Muscle of leg (tissue), 11 donors: ENCODE measurements around the gene CPLX4. TPM values are rescaled to one million over a fixed set of nuclear protein-coding genes. Genes with fewer than 3 reads are reported as not detected.
"Not testable (repeated sequence)": the region's sequence is repeated elsewhere in the genome, so short reads cannot be mapped to it uniquely, and the experiment has no call there.

Experiments
- DNase-seq: peaks from one replicate; pipeline ENCODE4 v3.0.0; 2013
- H3K27ac ChIP-seq: one replicate; pipeline ENCODE4 v1.5.1; 2013; ENCODE audit warnings: mild to moderate bottlenecking, low read length, control low read depth
- H3K27me3 ChIP-seq: one replicate; pipeline ENCODE4 v1.6.1; 2013; ENCODE audit warnings: low read length; ENCODE audit not compliant: control insufficient read depth, insufficient read depth
- H3K36me3 ChIP-seq: one replicate; pipeline ENCODE4 v1.6.1; 2013; ENCODE audit warnings: low read length; ENCODE audit not compliant: control insufficient read depth, insufficient read depth
- H3K4me1 ChIP-seq: one replicate; pipeline ENCODE4 v1.6.1; 2013; ENCODE audit warnings: low read length; ENCODE audit not compliant: control insufficient read depth, insufficient read depth
- H3K4me3 ChIP-seq: one replicate; pipeline ENCODE4 v1.5.1; 2013; ENCODE audit warnings: low read length, control low read depth
- H3K9me3 ChIP-seq: replicated peaks from 2 replicates; pipeline ENCODE4 v1.6.1; 2013; ENCODE audit warnings: low read depth, low read length; ENCODE audit not compliant: control insufficient read depth
- WGBS: methylation state at CpG from one replicate; pipeline ENCODE4 v1.1.5; 2013; ENCODE audit warnings: missing lambda C conversion rate; ENCODE audit not compliant: insufficient coverage; 5-methylcytosine and 5-hydroxymethylcytosine counted together
- polyA plus RNA-seq, 8 donors: library from polyadenylated mRNA; unstranded; fragments of 120-200 nt; gene quantifications; one replicate each; pipeline versions ENCODE4 v1.2.1 to v1.2.3, GENCODE V29; 2013; ENCODE audit warnings: inconsistent platforms in 1 of 8, low replicate concordance in 1 of 8; ENCODE audit not compliant: insufficient read length in 8 of 8, insufficient read depth in 1 of 8
- total RNA-seq: library from RNA; stranded (reverse); fragments of 120-200 nt; gene quantifications from one replicate; pipeline ENCODE4 v1.2.4, GENCODE V29; 2013

The CPLX4 gene
- total and polyA plus RNA-seq, 9 donors = not detected

DNA sequence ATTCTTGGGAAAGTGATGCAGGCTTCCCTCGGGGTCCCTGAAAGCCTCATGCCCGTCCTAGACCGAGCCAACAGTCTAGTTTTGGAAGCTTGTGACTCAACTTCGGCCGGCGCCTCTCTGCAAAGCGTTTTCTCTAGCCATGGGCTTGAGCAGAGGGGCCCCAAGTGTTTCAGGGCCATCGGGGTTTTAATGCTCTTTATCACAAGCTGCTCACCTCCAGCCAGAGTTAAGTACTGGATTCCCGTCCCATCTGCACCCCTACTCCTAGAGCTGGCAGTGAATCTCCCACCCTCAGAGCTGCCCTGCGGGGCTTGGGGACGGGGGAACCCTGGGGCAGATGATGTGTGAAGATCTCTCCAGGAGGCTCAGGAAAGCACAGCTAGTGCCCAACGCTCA is 52.5 kb downstream of the CPLX4 start:
- Histone ChIP-seq H3K9me3 (no peaks in the 10 kb centered on the region), H3K27me3 (peaks cover 77% of the 10 kb centered on the region), H3K4me3 (no peak overlapping the region), H3K27ac (no peak overlapping the region), H3K36me3 (no peaks in the 10 kb centered on the region), H3K4me1 (peaks cover 14% of the 10 kb centered on the region)
- WGBS = 6% methylated on average over 9 of the region's 12 CpGs
- no peak for DNase-seq

DNA sequence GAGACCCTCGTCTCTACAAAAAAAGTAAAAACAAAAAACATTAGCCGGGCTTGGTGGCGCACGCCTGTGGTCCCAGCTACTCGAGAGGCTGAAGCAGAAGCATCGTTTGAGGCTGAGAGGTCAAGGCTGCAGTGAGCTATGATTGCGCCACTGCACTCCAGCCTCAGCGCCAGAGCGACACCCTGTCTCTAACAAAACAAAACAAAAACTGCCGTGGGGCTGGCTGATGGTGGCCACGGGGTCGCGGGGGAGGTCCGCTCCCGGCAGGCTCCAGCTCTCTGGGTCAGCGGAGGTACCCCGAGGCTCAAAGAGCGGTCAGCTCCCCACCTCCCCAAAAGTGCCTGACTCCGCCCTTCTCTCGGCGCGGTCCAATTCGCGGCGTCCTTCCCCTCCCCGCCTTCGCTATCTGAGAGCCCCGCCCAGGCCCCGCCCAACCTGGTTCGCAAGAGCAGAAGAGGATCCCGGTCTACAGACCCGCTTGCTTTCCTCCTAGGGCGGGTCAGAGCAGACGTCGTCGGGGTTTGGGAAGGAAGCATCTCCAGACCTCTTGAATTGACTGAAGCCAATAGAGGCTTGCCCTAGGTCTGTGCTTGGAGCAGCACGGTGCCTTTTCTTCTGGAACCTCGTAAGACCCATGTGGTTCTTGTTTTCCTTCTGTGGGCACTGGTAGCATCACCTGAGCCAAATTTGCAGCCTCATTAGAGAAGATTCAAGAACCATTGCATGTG is 53.0 kb downstream of the CPLX4 start:
- Histone ChIP-seq H3K27me3 (peaks cover 72% of the 10 kb centered on the region), H3K9me3 (no peaks in the 10 kb centered on the region), H3K36me3 (no peaks in the 10 kb centered on the region), H3K4me1 (peaks cover 14% of the 10 kb centered on the region), H3K27ac (no peak overlapping the region), H3K4me3 (peak overlapping the region; percentile 19)
- WGBS = 2% methylated on average over 28 of the region's 38 CpGs
- DNase-seq = no peak

DNA sequence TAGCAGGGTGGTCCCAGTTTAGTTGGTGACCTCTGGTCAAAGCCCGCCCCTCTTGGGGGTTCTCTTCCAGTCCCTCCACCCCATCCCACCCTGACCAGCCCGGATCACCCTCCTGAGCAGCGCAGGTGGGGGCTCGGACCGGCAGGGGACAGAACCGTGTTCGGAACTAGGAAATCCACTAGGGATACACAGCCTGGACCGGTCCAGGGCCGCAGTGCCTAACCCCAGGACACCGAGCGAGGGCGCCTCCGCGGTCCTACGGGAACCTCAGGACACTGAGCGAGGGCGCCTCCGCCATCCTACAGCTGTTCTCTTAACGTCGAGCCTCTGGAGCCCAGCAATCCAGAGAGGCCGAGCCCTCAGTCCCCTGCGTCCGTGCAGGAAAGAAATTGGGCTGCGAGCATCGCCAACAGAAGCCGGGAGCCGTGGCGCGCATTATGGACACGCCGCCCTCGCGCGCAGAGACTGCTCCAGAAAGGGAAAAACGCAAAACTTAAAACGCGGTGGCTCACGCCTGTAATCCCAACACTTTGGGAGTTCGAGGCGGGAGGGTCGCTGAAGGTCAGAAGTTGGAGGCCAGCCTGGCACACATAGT is 53.7 kb downstream of the CPLX4 start:
- Histone ChIP-seq H3K36me3 (no peaks in the 10 kb centered on the region), H3K4me1 (peaks cover 14% of the 10 kb centered on the region), H3K27ac (no peak overlapping the region), H3K27me3 (peaks cover 68% of the 10 kb centered on the region), H3K4me3 (no peak overlapping the region), H3K9me3 (no peaks in the 10 kb centered on the region)
- no peak for DNase-seq
- WGBS = 3% methylated on average over 41 of the region's 41 CpGs

DNA sequence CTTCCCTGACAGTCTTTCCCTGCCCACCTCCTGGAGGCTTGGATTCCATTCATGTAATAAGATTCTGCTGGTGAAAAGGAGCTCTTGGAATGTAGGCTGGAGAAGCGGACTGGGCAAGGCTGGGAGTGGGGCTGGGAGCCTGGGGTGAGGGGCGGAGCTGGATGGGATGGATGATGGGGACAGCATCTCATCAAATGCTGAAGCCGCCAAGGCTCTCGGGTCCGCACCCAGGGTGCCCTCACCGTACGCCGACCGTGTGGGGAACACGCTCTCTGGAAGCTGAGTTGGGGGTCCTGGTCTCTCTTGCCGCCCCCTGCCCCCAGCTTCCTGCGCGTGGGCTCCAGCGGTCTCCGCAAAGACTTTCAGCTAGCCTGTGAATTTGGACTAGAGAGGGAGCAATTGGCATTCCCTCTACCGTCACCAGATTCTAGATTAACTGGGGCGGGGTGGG is 54.3 kb downstream of the CPLX4 start:
- Histone ChIP-seq H3K9me3 (no peaks in the 10 kb centered on the region), H3K4me1 (peaks cover 11% of the 10 kb centered on the region), H3K27ac (no peak overlapping the region), H3K27me3 (peaks cover 62% of the 10 kb centered on the region), H3K4me3 (no peak overlapping the region), H3K36me3 (no peaks in the 10 kb centered on the region)
- 1% methylated on average over 10 of the region's 17 CpGs for WGBS
- DNase-seq = no peak

DNA sequence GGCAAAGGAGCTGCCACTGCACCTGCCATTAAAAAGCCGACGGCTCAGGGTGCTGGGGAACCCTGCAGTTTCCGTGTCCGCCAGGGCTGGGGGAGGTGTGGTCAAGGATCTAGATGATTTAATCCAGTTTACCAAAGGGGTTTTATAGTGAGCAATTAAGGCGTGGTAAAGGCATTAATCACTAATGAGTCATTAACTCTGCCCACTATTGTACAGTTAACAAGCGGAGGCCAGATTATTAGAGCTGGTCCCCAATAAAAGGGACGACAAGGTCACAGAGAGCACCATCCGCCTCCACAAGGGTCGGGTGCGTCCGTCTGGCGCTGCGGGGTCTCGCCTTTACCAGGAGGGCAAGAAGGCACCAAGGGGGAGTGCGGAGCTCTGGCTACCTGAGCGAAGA is 54.8 kb downstream of the CPLX4 start:
- Histone ChIP-seq H3K4me3 (no peak overlapping the region), H3K4me1 (peaks cover 8% of the 10 kb centered on the region), H3K9me3 (no peaks in the 10 kb centered on the region), H3K27me3 (peaks cover 58% of the 10 kb centered on the region), H3K36me3 (no peaks in the 10 kb centered on the region), H3K27ac (no peak overlapping the region)
- 4% methylated on average over 4 of the region's 16 CpGs for WGBS
- DNase-seq = no peak

DNA sequence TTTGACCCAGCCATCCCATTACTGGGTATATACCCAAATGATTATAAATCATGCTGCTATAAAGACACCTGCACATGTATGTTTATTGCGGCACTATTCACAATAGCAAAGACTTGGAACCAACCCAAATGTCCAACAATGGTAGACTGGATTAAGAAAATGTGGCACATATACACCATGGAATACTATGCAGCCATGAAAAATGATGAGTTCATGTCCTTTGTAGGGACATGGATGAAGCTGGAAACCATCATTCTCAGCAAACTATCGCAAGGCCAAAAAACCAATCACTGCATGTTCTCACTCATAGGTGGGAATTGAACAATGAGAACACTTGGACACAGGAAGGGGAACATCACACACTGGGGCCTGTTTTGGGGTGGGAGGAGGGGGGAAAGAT is 56.2 kb downstream of the CPLX4 start:
- not testable (repeated sequence) for H3K9me3 ChIP-seq, H3K4me3 ChIP-seq, H3K27ac ChIP-seq, H3K4me1 ChIP-seq, DNase-seq, H3K36me3 ChIP-seq
- no CpG with 5 or more reads among the region's 2 CpGs for WGBS
- peaks cover 44% of the 10 kb centered on the region for H3K27me3 ChIP-seq

DNA sequence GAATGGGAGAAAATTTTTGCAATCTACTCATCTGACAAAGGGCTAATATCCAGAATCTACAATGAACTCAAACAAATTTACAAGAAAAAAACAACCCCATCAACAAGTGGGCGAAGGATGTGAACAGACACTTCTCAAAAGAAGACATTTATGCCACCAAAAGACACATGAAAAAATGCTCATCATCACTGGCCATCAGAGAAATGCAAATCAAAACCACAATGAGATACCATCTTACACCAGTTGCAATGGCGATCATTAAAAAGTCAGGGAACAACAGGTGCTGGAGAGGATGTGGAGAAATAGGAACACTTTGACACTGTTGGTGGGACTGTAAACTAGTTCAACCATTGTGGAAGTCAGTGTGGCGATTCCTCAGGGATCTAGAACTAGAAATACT is 56.6 kb downstream of the CPLX4 start:
- H3K36me3 ChIP-seq, H3K9me3 ChIP-seq, H3K27ac ChIP-seq, H3K4me3 ChIP-seq, H3K4me1 ChIP-seq, DNase-seq: not testable (repeated sequence)
- peaks cover 40% of the 10 kb centered on the region for H3K27me3 ChIP-seq
- WGBS = no CpG with 5 or more reads among the region's 3 CpGs

DNA sequence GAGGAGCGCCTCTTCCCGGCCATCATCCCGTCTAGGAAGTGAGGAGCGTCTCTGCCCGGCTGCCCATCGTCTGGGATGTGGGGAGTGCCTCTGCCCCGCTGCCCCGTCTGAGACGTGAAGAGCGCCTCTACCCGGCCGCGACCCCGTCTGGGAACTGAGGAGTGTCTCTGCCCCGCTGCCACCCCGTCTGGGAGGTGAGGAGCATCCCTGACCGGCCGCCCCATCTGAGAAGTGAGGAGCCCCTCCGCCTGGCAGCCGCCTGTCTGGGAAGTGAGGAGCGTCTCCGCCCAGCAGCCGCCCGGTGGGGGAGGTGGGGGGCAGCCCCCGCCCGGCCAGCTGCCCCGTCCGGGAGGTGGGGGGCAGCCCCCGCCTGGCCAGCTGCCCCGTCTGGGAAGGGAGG is 63.0 kb downstream of the CPLX4 start:
- not testable (repeated sequence) for H3K27ac ChIP-seq, H3K27me3 ChIP-seq, DNase-seq, H3K36me3 ChIP-seq, H3K4me3 ChIP-seq, H3K9me3 ChIP-seq, H3K4me1 ChIP-seq
- 95% methylated on average over 26 of the region's 30 CpGs for WGBS

DNA sequence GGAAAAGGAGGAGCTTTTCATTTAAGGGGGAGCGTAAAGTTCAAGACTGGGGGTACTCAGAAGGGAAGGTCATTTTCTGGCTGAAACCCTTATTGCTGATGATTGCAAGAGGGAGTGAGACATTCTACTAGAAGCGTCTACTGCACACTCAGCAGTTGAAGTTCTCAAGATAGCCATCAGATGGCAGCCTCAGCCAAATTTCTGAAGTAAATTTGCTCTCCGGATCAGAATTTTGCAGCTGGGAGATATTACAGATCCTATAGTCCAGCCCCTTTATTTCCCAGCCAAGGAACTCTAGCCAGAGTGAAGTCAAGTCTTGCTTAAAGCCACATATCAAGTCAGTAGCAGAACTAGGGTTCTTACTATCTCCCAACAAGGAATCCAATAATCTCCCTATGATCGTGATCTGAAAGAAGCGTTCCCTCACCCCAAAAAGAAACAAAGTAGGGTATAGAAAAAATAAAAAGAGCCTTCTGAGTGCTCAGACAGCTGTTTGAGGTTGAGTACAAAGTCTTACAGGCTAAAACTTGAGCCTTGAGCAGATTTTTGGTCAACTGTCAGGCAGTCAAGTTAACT is 69.2 kb downstream of the CPLX4 start:
- Histone ChIP-seq H3K4me1 (no peaks in the 10 kb centered on the region), H3K36me3 (no peaks in the 10 kb centered on the region), H3K9me3 (no peaks in the 10 kb centered on the region), H3K27ac (no peak overlapping the region), H3K27me3 (peaks cover 10% of the 10 kb centered on the region), H3K4me3 (no peak overlapping the region)
- DNase-seq = peak; percentile 98
- WGBS = 0% methylated on average over 1 of the region's 5 CpGs

DNA sequence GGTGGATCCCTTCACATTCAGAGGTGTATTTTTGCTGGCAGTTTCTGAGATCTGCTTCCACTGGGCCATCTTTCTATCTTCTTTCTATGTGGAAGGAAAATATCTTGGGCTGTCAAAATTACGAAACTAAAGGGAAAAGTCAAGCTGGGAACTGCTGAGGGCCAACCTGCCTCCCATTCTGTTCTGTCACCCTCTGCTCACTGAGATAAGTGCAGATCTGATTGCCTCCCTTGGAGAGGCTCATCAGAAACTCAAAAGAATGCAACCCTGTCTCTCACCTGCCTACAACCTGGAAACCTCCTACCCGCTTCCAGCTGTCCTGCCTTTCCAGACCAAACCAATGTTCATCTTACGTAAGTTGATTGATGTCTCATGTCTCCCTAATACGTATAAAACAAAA is 71.7 kb downstream of the CPLX4 start:
- WGBS = 49% methylated on average over 2 of the region's 4 CpGs
- H3K9me3 ChIP-seq = no peaks in the 10 kb centered on the region
- DNase-seq = no peak
- no peaks in the 10 kb centered on the region for H3K4me1 ChIP-seq
- no peaks in the 10 kb centered on the region for H3K36me3 ChIP-seq
- no peak overlapping the region for H3K4me3 ChIP-seq
- H3K27me3 ChIP-seq = peaks cover 10% of the 10 kb centered on the region
- H3K27ac ChIP-seq = no peak overlapping the region
